Prostate gland (tissue), 2 donors: ENCODE results near the gene CDC45. TPM values are rescaled to one million over a fixed set of nuclear protein-coding genes. Genes with fewer than 3 reads are reported as not detected.

Experiments
- DNase-seq: peaks from one replicate; pipeline ENCODE4 v3.0.0-alpha.2; 2019; ENCODE audit warnings: low spot score
- H3K27ac ChIP-seq, 2 donors: fragments of 200-600 bp; sonication (generic); 2 replicates each; pipeline ENCODE4 v1.5.1; 2017 to 2019
- H3K27me3 ChIP-seq: fragments of 200-600 bp; sonication (generic); replicated peaks from 2 replicates; pipeline ENCODE4 v1.5.1; 2019; ENCODE audit not compliant: insufficient read depth
- H3K36me3 ChIP-seq, 2 donors: fragments of 200-600 bp; sonication (generic); 1 replicate in 1 of 2; 2 replicates in 1 of 2; pipeline versions ENCODE4 v1.5.1 to v1.8.1; 2017 to 2019
- H3K4me1 ChIP-seq: fragments of 200-600 bp; sonication (generic); replicated peaks from 2 replicates; pipeline ENCODE4 v1.5.1; 2019
- H3K4me3 ChIP-seq, 2 donors: fragments of 200-600 bp; sonication (generic); 2 replicates each; pipeline ENCODE4 v1.5.1; 2017 to 2019
- H3K9me3 ChIP-seq: fragments of 200-600 bp; sonication (generic); 2 replicates; pipeline ENCODE4 v1.5.1; 2017
- CTCF ChIP-seq, 4 experiments: fragments of 200-600 bp in 2 of 4; fragments of 450-650 bp in 2 of 4; sonication (generic) in 2 of 4; IDR thresholded peaks; 1 replicate in 3 of 4; 2 replicates in 1 of 4; pipeline ENCODE4 v1.5.1; 2016 to 2019; ENCODE audit warnings: antibody characterized with exemption in 4 of 4, mild to moderate bottlenecking in 2 of 4, moderate library complexity in 2 of 4
- POLR2A ChIP-seq: fragments of 450-650 bp; IDR thresholded peaks from one replicate; pipeline ENCODE4 v1.6.1; 2016; ENCODE audit warnings: antibody characterized with exemption, mild to moderate bottlenecking
- POLR2AphosphoS5 ChIP-seq: sonication (generic); formaldehyde crosslinking; IDR thresholded peaks from one replicate; pipeline ENCODE4 v1.6.1; 2017; ENCODE audit warnings: antibody characterized with exemption
- WGBS: methylation state at CpG from one replicate; pipeline ENCODE4 v1.1.5; 2018; 5-methylcytosine and 5-hydroxymethylcytosine counted together
- intact Hi-C: fragments of 100-400 bp; cut with DNase I; formaldehyde crosslinking; loops from one replicate; pipeline ENCODE4 v1.14.2; 2022
- total RNA-seq, 2 donors: library from RNA; depleted of rRNA; stranded (reverse); fragments of >200 nt; gene quantifications; one replicate each; pipeline ENCODE4 v1.1.0, GENCODE V29; 2016

The CDC45 gene
- total RNA-seq, 2 donors from 2014 or later = 2.0 to 11.5 TPM

GRCh38 chr22:19569276-19569640 lies 89.5 kb downstream of the CDC45 start:
- 20% methylated on average over 1 of the region's 1 CpG for WGBS
- Histone ChIP-seq H3K4me3 (no peak overlapping the region), H3K27ac (no peak overlapping the region), H3K27me3 (no peaks in the 10 kb centered on the region), H3K36me3 (no peaks in the 10 kb centered on the region), H3K4me1 (no peaks in the 10 kb centered on the region), H3K9me3 (no peaks in the 10 kb centered on the region)
- no peak for TF ChIP-seq POLR2A
- no peak for TF ChIP-seq CTCF (IDR thresholded peaks at IDR 0.05)
- no peak for TF ChIP-seq POLR2AphosphoS5
- intact Hi-C loops = no loop called here
- no peak for DNase-seq

- H3K36me3 ChIP-seq = no peaks in the 10 kb centered on the region
- no peaks in the 10 kb centered on the region for H3K9me3 ChIP-seq
- no peaks in the 10 kb centered on the region for H3K4me1 ChIP-seq
- no peak for DNase-seq
- H3K4me3 ChIP-seq = no peak overlapping the region
- TF ChIP-seq POLR2AphosphoS5 = no peak
- TF ChIP-seq POLR2A = no peak
- no peak for TF ChIP-seq CTCF (IDR thresholded peaks at IDR 0.05)
- intact Hi-C loops = no loop called here
- no peaks in the 10 kb centered on the region for H3K27me3 ChIP-seq
- no peak overlapping the region for H3K27ac ChIP-seq
- WGBS = 88% methylated on average over 2 of the region's 2 CpGs
Observed at GRCh38 chr22:19569976-19570375, 90.3 kb downstream of the CDC45 start.

Other genes starting within 250 kb of the CDC45 start
- 10 to 100 TPM; 12.1 to 26.2 TPM for gene CLTCL1, start 188.2 kb upstream of the CDC45 start, total RNA-seq
- gene HIRA, start 48.2 kb upstream of the CDC45 start, total RNA-seq = 10 to 100 TPM; 15.3 to 21.8 TPM
- 10 to 100 TPM; 28.6 to 54.3 TPM for gene MRPL40, start 47.4 kb upstream of the CDC45 start, total RNA-seq
- 10 to 100 TPM; 57.4 to 85.8 TPM for gene C22orf39, start 32.2 kb upstream of the CDC45 start, total RNA-seq
- gene UFD1, start 727 bp upstream of the CDC45 start, total RNA-seq = 10 to 100 TPM; 29.9 to 38.2 TPM
- gene CLDN5, start 44.5 kb downstream of the CDC45 start, total RNA-seq = 10 to 100 TPM; 31.9 to 46.9 TPM
- 10 to 100 TPM; 17.1 to 96.2 TPM for gene SEPTIN5, start 234.6 kb downstream of the CDC45 start, total RNA-seq
- 10 to 100 TPM in 1 of 2 donors, 1 to 10 TPM in 1; 6.8 to 60.3 TPM for gene GP1BB, start 243.6 kb downstream of the CDC45 start, total RNA-seq